GM23338 (cell line): ENCODE data around the gene NANP. TPM values are rescaled to one million over a fixed set of nuclear protein-coding genes. Genes with fewer than 3 reads are reported as not detected.

ENCODE experiments used
- ATAC-seq: fragments of 200-7000 bp; cut with Tn5 transposase; 3 replicates; pipeline ENCODE4 v1.9.1; 2020
- DNase-seq: peaks from one replicate; pipeline ENCODE4 v3.0.0-alpha.2; 2015; ENCODE audit warnings: low spot score
- H2AFZ ChIP-seq: fragments of 200-600 bp; sonication (generic); 2 replicates; pipeline ENCODE4 v1.8.0; 2016; ENCODE audit warnings: antibody characterized with exemption, mild to moderate bottlenecking, moderate library complexity
- H3F3A ChIP-seq: fragments of 200-600 bp; sonication (generic); replicated peaks from 2 replicates; pipeline ENCODE4 v1.8.0; 2017; ENCODE audit warnings: antibody characterized with exemption, mixed run types, low read depth
- H3K27ac ChIP-seq: fragments of 200-600 bp; sonication (generic); 2 replicates; pipeline ENCODE4 v1.6.1; 2016; ENCODE audit warnings: low read depth
- H3K27me3 ChIP-seq: fragments of 200-600 bp; sonication (generic); 2 replicates; pipeline ENCODE4 v1.8.0; 2016; ENCODE audit warnings: mild to moderate bottlenecking, mixed run types, moderate library complexity; ENCODE audit not compliant: insufficient read depth
- H3K36me3 ChIP-seq: fragments of 200-600 bp; sonication (generic); 2 replicates; pipeline ENCODE4 v1.8.0; 2016; ENCODE audit warnings: mild to moderate bottlenecking; ENCODE audit not compliant: insufficient read depth
- H3K4me1 ChIP-seq: fragments of 200-600 bp; sonication (generic); 2 replicates; pipeline ENCODE4 v1.8.0; 2016; ENCODE audit warnings: mild to moderate bottlenecking, moderate library complexity; ENCODE audit not compliant: insufficient read depth
- H3K4me2 ChIP-seq: fragments of 200-600 bp; sonication (generic); 2 replicates; pipeline ENCODE4 v1.7.1; 2017; ENCODE audit warnings: mixed run types
- H3K4me3 ChIP-seq: fragments of 200-600 bp; sonication (generic); 2 replicates; pipeline ENCODE4 v1.6.1; 2016; ENCODE audit warnings: mixed run types
- H3K79me2 ChIP-seq: fragments of 200-600 bp; sonication (generic); replicated peaks from 2 replicates; pipeline ENCODE4 v1.8.0; 2017; ENCODE audit warnings: mild to moderate bottlenecking; ENCODE audit not compliant: insufficient read depth
- H3K9me2 ChIP-seq: fragments of 200-600 bp; sonication (generic); 2 replicates; pipeline ENCODE4 v1.8.0; 2017; ENCODE audit not compliant: insufficient read depth
- H4K20me1 ChIP-seq: fragments of 200-600 bp; sonication (generic); replicated peaks from 2 replicates; pipeline ENCODE4 v1.8.0; 2017; ENCODE audit warnings: mild to moderate bottlenecking; ENCODE audit not compliant: insufficient read depth
- H3K27ac Mint-ChIP-seq: 2 replicates; pipeline ENCODE4 v1.8.0; 2020; ENCODE audit warnings: inconsistent platforms, mild to moderate bottlenecking, moderate library complexity, mixed read lengths
- H3K27me3 Mint-ChIP-seq: 3 replicates; pipeline ENCODE4 v1.8.0; 2022; ENCODE audit warnings: low read depth, mild to moderate bottlenecking, moderate library complexity, mixed read lengths, inconsistent platforms; ENCODE audit not compliant: insufficient read depth, poor library complexity
- H3K36me3 Mint-ChIP-seq: 3 replicates; pipeline ENCODE4 v1.8.0; 2021; ENCODE audit warnings: low read depth, mild to moderate bottlenecking, inconsistent platforms, moderate library complexity, mixed read lengths
- H3K4me1 Mint-ChIP-seq: 3 replicates; pipeline ENCODE4 v1.8.0; 2020; ENCODE audit warnings: mild to moderate bottlenecking, inconsistent platforms, mixed read lengths
- H3K4me3 Mint-ChIP-seq: 3 replicates; pipeline ENCODE4 v1.8.0; 2021; ENCODE audit warnings: moderate library complexity, mild to moderate bottlenecking, inconsistent platforms, mixed read lengths
- H3K9me3 Mint-ChIP-seq: 3 replicates; pipeline ENCODE4 v1.8.0; 2020; ENCODE audit warnings: moderate library complexity, mild to moderate bottlenecking, inconsistent platforms, mixed read lengths
- CREB1 ChIP-seq: fragments of 250-450 bp; sonication (Bioruptor Pico); IDR thresholded peaks from 2 replicates; pipeline ENCODE4 v1.5.0; 2020; ENCODE audit warnings: low read depth, mild to moderate bottlenecking, moderate library complexity
- EZH2 ChIP-seq: fragments of 200-600 bp; sonication (generic); IDR thresholded peaks from one replicate; pipeline ENCODE4 v1.8.0; 2017; ENCODE audit warnings: antibody characterized with exemption, mild to moderate bottlenecking, low read depth; ENCODE audit not compliant: unreplicated experiment
- EZH2phosphoT487 ChIP-seq: fragments of 200-600 bp; sonication (generic); IDR thresholded peaks from one replicate; pipeline ENCODE4 v1.8.1; 2018; ENCODE audit warnings: antibody characterized with exemption; ENCODE audit not compliant: unreplicated experiment
- JUNB ChIP-seq: IDR thresholded peaks from one replicate; pipeline ENCODE4 v1.6.1; 2016; ENCODE audit warnings: antibody characterized with exemption; ENCODE audit not compliant: unreplicated experiment
- NANOG ChIP-seq: IDR thresholded peaks from 2 replicates; pipeline ENCODE4 v1.6.1; 2016; ENCODE audit warnings: antibody characterized with exemption, borderline replicate concordance
- POLR2AphosphoS5 ChIP-seq: IDR thresholded peaks from 2 replicates; pipeline ENCODE4 v1.6.1; 2016; ENCODE audit warnings: antibody characterized with exemption, low read depth
- STAT1 ChIP-seq: IDR thresholded peaks from one replicate; pipeline ENCODE4 v1.6.1; 2016; ENCODE audit warnings: antibody characterized with exemption; ENCODE audit not compliant: unreplicated experiment
- ZNF114 ChIP-seq: fragments of 250-450 bp; sonication (Bioruptor Pico); IDR thresholded peaks from 2 replicates; pipeline ENCODE4 v1.5.0; 2020; ENCODE audit warnings: mild to moderate bottlenecking, moderate library complexity
- ZNF331 ChIP-seq: fragments of 250-450 bp; sonication (Bioruptor Pico); IDR thresholded peaks from 2 replicates; pipeline ENCODE4 v1.5.0; 2020; ENCODE audit warnings: low read depth, mild to moderate bottlenecking, moderate library complexity
- ZNF462 ChIP-seq: fragments of 250-450 bp; sonication (Bioruptor Pico); IDR thresholded peaks from 2 replicates; pipeline ENCODE4 v1.5.0; 2020; ENCODE audit warnings: mild to moderate bottlenecking, moderate library complexity
- polyA plus RNA-seq: library from polyadenylated mRNA; unstranded; fragments of >200 nt; fragmentation: Nextera tagmentation; extraction: Ambion mirVana; gene quantifications from 2 replicates; pipeline ENCODE4 v1.2.1, GENCODE V29; 2016
- total RNA-seq: library from RNA; depleted of rRNA; stranded (reverse); fragments of >200 nt; shearing (Covaris generic); gene quantifications from 2 replicates; pipeline ENCODE4 v1.2.3, GENCODE V29; 2014
- TF ChIP-seq, protein P1 (sequence below): IDR thresholded peaks from 2 replicates; pipeline ENCODE4 v1.6.1; 2016; ENCODE audit warnings: antibody characterized with exemption
- TF ChIP-seq, protein P2 (sequence below), 2 experiments: fragments of 200-600 bp in 1 of 2; sonication (generic) in 1 of 2; conservative IDR thresholded peaks; 2 replicates each; pipeline versions ENCODE4 v1.5.1 to v1.6.1; 2016 to 2017; ENCODE audit warnings: antibody characterized with exemption in 2 of 2, low read depth in 2 of 2, mild to moderate bottlenecking in 2 of 2, moderate library complexity in 1 of 2

The NANP gene
- total and polyA plus RNA-seq, 2 experiments from 2014 or later = 3.9 to 7.6 TPM

- Mint-ChIP-seq H3K27ac (no peak overlapping the region), H3K27me3 (peaks cover 4% of the 10 kb centered on the region), H3K36me3 (peaks cover 49% of the 10 kb centered on the region), H3K9me3 (peaks cover 24% of the 10 kb centered on the region), H3K4me1 (peaks cover 5% of the 10 kb centered on the region), H3K4me3 (no peak overlapping the region)
- no peak overlapping the region for H2AFZ ChIP-seq
- peaks cover 20% of the 10 kb centered on the region; the same call in 1 of the 2 replicates for H3K36me3 ChIP-seq
- H3K4me2 ChIP-seq = no peak overlapping the region
- H3K27me3 ChIP-seq = no peaks in the 10 kb centered on the region
- no peak overlapping the region for H3K4me3 ChIP-seq
- no peaks in the 10 kb centered on the region for H3K9me2 ChIP-seq
- peak; percentile 27 for DNase-seq
- TF ChIP-seq, protein P1, sequence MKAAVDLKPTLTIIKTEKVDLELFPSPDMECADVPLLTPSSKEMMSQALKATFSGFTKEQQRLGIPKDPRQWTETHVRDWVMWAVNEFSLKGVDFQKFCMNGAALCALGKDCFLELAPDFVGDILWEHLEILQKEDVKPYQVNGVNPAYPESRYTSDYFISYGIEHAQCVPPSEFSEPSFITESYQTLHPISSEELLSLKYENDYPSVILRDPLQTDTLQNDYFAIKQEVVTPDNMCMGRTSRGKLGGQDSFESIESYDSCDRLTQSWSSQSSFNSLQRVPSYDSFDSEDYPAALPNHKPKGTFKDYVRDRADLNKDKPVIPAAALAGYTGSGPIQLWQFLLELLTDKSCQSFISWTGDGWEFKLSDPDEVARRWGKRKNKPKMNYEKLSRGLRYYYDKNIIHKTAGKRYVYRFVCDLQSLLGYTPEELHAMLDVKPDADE = no peak
- TF ChIP-seq NANOG (no peak), ZNF331 (CRISPR knock-in tag) (no peak), CREB1 (CRISPR knock-in tag) (no peak), ZNF462 (CRISPR knock-in tag) (no peak), STAT1 (no peak), EZH2phosphoT487 (no peak), EZH2 (no peak), ZNF114 (CRISPR knock-in tag) (no peak), POLR2AphosphoS5 (no peak), JUNB (no peak)
- TF ChIP-seq, protein P2, sequence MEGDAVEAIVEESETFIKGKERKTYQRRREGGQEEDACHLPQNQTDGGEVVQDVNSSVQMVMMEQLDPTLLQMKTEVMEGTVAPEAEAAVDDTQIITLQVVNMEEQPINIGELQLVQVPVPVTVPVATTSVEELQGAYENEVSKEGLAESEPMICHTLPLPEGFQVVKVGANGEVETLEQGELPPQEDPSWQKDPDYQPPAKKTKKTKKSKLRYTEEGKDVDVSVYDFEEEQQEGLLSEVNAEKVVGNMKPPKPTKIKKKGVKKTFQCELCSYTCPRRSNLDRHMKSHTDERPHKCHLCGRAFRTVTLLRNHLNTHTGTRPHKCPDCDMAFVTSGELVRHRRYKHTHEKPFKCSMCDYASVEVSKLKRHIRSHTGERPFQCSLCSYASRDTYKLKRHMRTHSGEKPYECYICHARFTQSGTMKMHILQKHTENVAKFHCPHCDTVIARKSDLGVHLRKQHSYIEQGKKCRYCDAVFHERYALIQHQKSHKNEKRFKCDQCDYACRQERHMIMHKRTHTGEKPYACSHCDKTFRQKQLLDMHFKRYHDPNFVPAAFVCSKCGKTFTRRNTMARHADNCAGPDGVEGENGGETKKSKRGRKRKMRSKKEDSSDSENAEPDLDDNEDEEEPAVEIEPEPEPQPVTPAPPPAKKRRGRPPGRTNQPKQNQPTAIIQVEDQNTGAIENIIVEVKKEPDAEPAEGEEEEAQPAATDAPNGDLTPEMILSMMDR (conservative IDR thresholded peaks at IDR 0.05; ENCODE audit: low read depth in 2 of 2) = no peak
- 0 out of 2 replicates have a peak, but pooled peaks cover 6% of the 10 kb centered on the region for H3K4me1 ChIP-seq
- no peaks in the 10 kb centered on the region for H4K20me1 ChIP-seq
- no peak for ATAC-seq
- H3F3A ChIP-seq = no peaks in the 10 kb centered on the region
- no peak overlapping the region for H3K27ac ChIP-seq
- H3K79me2 ChIP-seq = 0 out of 2 replicates have a peak, but pooled peaks cover 3% of the 10 kb centered on the region
Observed at GRCh38 chr20:25637247-25637646, 13.4 kb upstream of the NANP start.
